HCT116 (cell line): ENCODE measurements around the gene GPC5.

ENCODE experiments used
- MAX ChIP-seq: IDR thresholded peaks from 2 replicates; pipeline ENCODE4 v1.6.1; 2012
- POLR2A ChIP-seq: IDR thresholded peaks from 2 replicates; pipeline ENCODE4 v1.7.0; 2011; ENCODE audit warnings: borderline replicate concordance; ENCODE audit not compliant: insufficient read depth, insufficient read length; ENCODE audit errors: extremely low read depth
- POLR2AphosphoS5 ChIP-seq: IDR thresholded peaks from 2 replicates; pipeline ENCODE4 v1.6.1; 2011; ENCODE audit warnings: mild to moderate bottlenecking, low read depth, low read length, moderate library complexity

- TF ChIP-seq MAX, result no peak
- no peak for TF ChIP-seq POLR2AphosphoS5
- no peak for TF ChIP-seq POLR2A
Observed at GRCh38 chr13:91353494-91353893, 44.9 kb upstream of the GPC5 start.
